Fibroblast of lung (primary cell): ENCODE results near the gene PRKCA.

Source experiments
- EZH2 ChIP-seq: IDR thresholded peaks from 2 replicates; pipeline ENCODE4 v1.5.1; 2012; ENCODE audit warnings: low read length, control low read depth, mild to moderate bottlenecking; ENCODE audit errors: missing control alignments
- TF ChIP-seq, protein P1 (sequence below), 2 donors: IDR thresholded peaks in 1 of 2; conservative IDR thresholded peaks in 1 of 2; 1 replicate in 1 of 2; 2 replicates in 1 of 2; pipeline ENCODE4 v1.5.1; 2011 to 2012; ENCODE audit warnings: low read length in 2 of 2, control low read depth in 1 of 2, inconsistent platforms in 1 of 2, low read depth in 1 of 2, mild to moderate bottlenecking in 1 of 2

DNA sequence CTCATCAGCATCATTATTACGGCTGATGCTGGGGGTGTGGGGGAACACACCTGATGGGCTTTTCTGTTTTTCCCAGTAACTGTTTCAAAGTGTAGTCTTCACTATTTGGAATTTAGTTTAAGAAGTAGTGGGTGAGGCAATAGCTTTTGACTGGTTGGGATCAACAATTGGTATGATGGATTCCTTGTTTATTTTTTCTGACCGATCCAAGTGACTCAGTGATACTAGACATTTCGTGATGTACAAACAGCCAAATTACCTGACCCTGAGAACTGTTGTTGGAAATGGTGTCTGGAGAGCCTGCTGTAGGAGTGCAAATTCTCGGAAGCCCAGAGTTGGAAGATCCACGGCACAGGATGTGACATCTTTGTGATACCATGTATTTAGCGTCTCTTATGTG, 204.2 kb downstream of the PRKCA start:
- TF ChIP-seq, protein P1, sequence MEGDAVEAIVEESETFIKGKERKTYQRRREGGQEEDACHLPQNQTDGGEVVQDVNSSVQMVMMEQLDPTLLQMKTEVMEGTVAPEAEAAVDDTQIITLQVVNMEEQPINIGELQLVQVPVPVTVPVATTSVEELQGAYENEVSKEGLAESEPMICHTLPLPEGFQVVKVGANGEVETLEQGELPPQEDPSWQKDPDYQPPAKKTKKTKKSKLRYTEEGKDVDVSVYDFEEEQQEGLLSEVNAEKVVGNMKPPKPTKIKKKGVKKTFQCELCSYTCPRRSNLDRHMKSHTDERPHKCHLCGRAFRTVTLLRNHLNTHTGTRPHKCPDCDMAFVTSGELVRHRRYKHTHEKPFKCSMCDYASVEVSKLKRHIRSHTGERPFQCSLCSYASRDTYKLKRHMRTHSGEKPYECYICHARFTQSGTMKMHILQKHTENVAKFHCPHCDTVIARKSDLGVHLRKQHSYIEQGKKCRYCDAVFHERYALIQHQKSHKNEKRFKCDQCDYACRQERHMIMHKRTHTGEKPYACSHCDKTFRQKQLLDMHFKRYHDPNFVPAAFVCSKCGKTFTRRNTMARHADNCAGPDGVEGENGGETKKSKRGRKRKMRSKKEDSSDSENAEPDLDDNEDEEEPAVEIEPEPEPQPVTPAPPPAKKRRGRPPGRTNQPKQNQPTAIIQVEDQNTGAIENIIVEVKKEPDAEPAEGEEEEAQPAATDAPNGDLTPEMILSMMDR (conservative IDR thresholded peaks at IDR 0.05 in 1 of 2, IDR thresholded peaks at IDR 0.05 in 1 of 2; ENCODE audit: low read depth in 1 of 2, low read length in 2 of 2), result no peak
- no peak for TF ChIP-seq EZH2
